Stimulated activated CD8-positive, alpha-beta memory T cell treated with anti-CD3 and anti-CD28 coated beads, Interleukin-4, amount 100 ng/mL, for 4 hours (primary cell): ENCODE results near the gene ABLIM3.

Experiments
- DNase-seq, 2 donors: peaks; one replicate each; pipeline ENCODE4 v3.0.0-alpha.2; 2020; ENCODE audit warnings: low read depth in 2 of 2, low spot score in 1 of 2

The ABLIM3 gene

DNA sequence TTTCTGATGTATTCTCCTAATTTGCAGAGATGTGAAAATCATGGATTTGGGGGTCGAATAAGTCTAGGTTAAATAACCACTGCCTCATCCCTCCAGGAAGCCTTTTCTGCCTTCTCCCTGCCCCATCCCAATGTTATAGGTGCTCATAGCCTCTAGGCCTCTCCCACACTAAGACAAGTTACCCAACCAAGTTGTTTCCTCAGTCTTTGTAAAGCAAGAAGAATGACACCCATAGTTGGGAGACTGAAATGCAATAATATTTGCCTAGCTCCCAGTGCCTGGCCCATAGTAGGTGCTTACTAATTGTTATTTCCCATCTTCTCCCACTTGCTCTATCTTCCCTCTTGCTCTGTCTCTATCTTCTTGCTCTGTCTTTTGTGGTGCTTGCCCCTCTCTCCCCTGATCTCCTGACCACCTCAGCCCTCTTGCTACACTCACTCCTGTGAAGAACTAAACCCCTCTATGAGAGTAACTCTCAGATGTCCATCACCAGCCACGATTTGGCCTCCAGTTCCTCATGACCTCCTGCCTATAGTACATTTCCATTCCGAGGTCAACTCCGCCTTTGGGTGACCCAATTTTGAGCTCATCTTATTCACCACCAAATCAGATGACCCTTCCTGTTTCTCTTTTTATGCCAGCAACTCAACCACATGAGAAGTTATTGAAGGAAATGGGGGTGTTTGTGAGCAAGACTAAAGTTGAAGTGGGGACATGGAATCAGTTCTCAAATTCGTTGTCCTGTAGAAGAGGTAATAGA, 137.3 kb downstream of the ABLIM3 start:
- no peak for DNase-seq

DNA sequence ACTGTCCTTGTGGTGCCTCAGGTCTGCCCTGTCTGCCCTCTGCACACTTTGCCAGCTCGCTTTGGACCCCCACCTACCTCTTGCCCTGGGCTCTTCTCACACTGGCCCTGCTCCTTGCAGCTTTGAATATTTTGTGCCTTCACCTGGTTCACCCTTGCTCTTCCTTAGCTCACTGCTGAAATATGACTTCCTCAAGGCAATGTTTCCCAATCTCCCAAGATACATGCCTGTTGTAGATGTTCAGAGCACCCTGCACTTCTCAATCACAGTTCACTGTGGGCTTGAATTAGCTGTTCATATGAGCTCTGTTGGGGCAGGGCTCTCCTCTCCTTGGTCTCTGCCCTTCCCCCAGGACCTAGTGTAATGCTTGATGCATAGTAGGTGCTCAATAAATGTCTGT, 138.4 kb downstream of the ABLIM3 start:
- DNase-seq = no peak

DNA sequence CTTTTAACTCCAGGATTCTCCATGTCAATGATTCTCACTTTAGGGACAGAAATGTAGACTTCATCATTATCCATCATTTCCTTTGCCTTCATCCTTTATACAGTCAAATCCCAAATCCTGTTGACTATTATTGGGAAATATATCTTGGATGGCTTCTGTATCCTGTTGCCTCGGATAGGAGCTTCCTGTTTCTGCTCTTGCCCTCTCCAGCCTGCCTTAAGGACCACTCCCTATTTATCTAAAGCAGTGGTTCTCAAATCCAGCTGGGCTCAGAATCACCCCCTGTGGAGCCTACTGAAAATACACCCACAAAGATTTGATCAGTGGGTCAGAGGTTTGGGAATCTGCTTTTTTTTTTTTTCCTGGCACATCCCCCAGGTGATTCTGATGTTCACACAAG, 138.8 kb downstream of the ABLIM3 start:
- no peak for DNase-seq

DNA sequence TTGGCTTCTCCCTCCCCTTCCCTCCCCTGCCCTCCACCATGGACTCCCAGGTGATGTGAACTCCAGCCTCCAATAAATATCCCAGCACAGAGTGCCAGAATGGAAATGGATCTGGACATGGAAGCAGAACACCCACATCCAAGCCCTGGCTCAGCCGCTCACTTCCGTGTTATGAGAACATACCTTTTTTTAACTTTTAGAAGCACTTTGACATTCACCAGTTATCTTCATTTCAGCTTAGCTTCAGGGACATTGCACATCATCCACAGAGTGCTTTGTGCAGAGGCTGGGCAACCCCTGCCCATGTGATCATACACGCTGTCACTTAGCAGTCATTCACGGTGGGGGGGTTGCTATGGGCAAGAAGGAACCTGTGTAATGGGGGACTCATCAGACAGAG, 139.5 kb downstream of the ABLIM3 start:
- DNase-seq = no peak

DNA sequence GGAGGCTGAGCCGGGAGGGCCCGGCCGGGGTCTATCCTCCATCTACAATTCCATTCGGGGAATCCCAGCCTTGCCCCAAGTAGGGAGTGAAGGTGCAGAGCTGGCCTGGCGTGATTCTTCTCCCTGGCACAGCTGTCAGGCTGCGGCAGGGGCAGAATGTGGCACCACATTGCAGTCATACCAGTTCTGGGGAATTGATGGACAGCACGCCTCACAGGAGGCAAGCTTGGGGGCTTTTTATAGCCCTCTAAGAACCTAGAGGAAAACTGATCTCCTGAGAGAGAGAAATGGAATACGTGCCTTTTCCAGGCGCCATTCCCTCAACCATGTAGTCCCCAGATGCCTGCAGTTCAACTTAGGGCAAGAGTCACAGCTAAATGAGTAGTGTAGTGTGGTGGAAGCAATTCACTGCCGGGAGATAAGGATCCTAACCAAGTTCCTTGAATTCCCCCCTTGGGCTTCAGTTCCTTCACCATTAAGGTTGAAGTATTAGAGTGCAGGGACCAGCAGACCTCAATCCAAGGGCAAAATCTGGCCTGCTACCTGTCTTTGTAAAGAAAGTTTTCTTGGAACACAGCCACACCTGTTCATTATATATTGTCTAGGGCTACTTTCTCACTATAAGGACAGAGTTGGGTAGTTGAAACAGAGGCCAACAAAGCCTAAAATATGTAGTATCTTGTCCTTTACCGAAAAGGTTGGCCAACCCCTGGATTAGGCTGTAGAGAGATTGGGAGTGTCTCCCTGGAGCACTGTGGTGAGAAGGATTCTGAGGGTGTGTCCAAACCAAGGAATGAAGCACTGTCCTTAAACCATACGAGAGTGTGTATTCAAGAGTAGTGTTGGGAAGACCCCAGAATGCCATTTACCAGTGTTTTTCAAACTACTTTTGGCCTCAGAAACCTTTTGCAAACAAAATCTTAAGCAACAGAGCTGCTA, 141.0 kb downstream of the ABLIM3 start:
- no peak for DNase-seq

DNA sequence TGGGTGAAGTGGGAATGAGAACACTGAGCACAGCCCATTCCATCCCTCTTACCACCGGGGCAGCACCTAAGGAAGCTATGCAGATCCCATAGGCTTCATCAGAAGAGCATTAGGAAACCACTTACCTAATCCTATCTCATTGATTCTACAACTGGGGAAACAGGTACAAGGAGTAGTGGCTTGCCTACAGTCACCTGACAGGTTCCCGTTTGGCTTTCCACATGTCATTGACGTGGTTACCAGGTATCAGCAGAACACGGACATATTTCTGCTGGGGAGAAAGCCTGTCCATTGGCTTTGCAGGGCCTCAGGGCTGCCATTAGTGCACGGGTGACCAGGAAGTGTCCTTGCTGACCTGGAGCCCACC, 141.7 kb downstream of the ABLIM3 start:
- DNase-seq = no peak

DNA sequence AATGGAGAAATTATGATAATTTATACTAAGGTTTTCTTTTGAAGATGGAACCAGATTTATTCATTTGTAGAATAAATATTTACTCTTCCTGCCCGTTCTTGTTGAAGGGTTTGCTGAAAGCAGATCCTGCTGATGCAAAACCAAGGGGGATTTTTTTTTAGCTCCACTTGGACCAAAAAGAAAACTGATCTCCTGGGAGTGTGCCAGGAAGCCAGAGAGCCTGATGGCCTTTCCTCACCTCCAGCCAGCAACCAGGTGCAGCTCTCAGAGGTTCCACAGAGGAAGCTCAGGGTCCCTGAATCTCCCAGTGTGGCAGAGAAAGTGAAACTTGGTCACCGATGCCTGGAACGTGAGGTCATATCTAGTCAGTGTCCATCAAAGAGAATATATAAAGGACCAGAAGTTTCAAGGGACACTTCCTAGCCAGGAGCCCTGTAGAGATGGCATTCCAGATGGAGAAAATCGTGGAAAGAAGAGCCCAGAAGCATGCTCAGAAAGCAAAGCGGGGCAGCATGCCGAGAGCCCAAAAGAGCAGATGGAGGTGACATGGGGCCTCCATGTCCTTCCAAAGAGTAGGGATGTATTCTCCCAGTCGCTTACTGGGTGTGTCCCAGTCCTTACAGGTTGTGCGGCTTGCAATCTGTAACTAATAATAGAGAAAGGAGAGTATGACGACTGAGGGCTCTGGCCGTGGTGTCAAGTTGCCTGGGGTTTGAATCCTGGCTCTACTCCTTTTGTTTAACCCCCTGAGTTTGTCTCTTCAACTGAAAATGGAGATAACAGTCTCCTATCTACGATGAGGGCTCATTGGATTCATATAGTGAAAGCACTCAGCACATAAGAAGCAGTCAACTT, 142.6 kb downstream of the ABLIM3 start:
- no peak for DNase-seq

DNA sequence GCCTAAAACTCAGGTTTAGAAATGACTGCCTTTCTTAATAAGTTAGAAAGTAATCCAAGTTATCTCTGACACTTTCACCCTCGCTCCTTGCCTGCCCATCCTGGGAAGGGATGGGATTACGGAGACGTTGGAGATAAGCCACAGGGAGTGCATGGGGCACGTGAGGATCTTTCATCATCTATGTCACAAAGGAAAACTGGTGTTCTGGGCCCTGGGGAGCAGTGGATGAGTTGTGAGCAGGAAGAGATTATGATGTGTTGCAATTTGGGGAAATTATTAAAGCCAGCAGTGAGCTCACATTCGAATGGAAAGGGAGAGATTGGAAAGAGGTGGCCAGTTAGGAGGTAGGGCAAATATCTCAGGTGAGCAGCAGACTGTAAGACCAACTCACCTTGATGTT, 143.2 kb downstream of the ABLIM3 start:
- DNase-seq = no peak

DNA sequence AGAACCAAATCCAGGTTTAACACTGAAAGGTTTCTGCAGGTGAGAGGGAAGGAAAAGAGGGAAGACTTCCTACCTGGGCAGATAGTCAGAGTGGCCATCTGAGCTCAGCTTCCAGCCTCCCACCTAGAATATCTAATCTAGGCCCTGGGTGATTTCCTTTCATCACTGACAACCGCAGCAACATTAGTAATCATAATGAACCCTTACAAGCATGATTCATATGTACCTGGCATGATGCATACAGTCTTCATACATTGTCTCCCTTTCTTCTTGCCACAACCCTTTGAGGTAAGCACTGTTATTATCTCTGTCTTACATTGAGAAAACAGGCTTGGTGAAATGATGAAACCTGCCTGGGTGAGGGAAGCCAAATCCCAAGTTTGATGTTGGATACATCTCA, 143.9 kb downstream of the ABLIM3 start:
- no peak for DNase-seq

DNA sequence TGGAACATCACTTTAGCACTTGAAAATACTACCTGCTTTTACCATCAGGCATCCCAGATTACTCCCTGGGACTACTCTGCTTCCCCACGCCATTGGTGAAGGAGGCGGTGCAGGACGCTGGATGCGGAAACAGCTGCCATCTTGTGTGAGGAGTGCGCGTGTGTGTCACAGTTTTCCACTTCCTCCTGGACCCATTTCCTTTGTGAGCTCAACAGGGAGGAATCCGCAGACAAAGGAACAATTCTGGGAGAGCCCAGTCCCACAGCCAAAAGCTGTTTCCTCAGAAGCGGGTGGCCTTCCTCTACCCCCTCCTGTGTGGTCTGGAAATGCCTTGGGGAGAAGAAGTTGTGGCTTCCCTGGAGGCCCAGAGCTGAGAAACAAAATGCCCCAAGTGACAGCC, 147.1 kb downstream of the ABLIM3 start:
- no peak for DNase-seq

DNA sequence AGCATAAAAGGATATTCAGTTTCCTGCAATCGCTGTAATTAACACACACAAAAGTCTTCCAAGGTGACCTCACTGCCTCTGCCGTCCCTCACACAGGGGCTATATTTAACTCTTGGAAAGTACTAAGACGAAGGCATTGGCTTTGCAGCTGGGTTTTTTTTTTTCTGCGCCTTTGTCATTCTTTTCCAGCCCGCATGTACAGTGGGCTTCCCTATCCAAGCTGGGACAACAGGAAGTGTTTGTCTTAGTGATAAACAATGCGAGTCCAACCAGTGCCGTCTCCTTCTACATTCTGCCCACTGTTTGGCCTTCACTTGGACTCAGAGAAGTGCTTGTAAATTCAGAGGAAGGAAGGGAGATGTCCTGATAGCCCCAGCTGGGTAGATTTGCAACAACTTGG, 148.0 kb downstream of the ABLIM3 start:
- no peak for DNase-seq

DNA sequence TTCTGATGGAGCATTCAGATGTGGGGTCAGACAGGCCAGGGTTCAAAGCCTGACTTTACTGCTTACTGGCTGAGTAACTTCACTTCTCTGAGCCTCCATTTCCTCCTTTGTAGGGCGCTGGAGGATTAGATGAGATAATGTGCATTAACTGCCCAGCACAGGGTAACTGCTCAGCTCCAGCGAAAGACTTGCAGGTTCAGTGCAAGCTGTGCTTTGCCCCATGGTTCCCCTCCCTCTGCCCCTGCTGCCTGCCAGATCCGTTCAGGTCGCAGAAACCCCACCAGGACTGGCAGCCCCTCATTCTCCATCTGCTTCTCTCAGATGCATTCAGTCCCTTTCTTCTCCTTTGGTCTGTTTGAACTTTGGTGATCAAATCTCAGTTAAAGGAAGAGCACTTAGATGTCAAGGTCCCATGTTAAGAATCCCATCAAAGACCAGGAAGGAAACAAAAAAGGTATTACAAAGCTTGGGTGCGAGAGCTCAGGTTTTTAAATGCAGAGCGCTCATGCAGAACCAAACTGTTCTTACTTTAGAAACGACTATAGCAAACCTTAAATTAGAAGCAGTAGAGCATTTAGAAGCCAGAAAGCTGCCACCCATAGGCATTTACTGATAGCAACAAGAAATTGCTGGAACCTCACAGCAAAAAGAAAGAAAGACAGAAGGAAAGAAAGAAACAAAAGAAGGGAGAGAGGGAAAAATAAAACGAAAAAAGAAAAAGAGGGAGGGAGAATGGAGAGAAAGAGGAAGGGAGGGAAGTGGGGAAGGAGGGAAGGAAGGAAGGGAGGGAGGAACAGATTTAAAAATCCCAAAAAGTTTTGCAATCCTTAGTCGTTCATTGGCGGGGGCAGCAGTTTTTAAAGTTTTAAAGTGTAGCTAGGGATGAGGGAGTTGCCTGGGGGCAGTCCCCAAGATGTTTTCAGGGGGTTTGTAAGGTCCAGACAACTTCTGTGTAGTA, 153.9 kb downstream of the ABLIM3 start:
- no peak for DNase-seq

DNA sequence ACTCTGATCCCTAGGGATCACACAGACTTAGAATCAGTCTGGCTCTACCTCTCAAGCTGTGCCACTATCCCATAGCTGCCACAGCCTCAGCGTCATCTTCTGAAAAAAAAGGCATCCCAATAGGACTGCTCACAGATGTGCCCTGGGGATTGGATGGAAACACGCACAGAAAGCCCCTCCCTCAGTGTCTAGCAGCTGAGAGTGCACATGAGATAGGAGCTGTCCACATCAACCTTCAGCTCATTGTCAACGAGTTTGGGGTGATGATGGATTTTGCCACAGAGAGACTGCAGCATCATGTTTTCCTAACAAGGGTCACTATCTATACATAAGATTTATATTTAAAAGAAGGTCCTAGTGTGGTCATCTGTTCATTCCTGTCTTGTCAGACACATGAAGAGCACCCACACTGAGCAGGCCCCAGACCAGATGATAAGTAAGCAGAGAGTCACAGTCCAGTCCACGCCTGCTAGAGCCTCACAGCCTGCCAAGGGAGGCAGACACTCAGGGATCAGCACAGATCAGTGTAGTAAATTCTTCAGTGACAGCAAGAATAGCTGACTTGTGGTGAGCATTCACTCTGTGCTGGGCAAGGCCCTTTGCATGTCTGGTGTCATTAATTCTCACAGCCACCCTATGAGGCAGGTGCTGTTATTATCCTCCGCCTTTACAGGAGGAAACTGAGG, 156.2 kb downstream of the ABLIM3 start:
- no peak for DNase-seq

DNA sequence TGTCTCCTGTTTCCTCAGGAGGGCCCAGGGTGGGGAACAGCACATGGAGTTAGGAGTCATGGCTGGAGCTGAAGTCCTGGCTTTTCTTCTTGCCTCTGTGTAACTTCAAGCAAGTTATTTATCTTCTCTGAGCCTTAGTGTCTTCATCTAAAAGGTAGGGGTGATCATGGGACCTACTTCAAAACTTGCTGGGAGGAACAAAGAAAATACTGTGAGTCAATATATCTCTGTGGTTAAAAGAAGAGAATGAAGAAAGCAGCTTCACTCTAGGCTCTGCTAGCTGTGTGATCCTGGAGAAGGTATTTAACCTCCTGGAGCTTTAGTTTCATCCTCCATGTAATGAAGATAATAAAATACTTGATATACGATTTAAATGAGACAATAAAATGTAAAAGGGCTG, 156.9 kb downstream of the ABLIM3 start:
- no peak for DNase-seq

DNA sequence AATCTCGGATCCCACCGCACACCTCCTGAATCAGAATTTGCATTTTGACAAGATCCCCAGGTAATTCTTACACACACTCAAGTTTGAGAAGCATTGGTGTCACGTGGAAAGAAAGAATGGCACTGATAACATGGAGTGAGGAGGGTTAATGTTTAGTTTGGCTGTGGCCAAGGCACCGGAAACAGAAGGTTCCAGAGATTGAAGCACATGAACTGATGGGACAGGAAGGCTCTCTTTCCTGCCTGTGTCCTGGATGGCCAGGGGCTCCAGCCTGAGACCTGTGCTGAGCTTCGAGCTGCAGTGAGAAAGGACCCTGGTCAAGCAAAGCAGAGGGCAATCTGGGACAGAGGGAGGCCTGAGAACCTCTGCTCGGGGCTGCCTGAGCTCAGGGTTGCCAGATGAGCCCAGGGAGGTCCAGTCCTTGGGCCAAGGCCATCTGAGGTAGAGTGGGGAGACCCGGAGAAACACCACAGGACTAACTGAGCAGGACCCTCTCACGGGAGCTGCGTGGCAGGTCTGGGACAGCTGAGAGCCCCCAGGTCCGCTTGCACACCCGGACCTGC, 157.6 kb downstream of the ABLIM3 start:
- no peak for DNase-seq

DNA sequence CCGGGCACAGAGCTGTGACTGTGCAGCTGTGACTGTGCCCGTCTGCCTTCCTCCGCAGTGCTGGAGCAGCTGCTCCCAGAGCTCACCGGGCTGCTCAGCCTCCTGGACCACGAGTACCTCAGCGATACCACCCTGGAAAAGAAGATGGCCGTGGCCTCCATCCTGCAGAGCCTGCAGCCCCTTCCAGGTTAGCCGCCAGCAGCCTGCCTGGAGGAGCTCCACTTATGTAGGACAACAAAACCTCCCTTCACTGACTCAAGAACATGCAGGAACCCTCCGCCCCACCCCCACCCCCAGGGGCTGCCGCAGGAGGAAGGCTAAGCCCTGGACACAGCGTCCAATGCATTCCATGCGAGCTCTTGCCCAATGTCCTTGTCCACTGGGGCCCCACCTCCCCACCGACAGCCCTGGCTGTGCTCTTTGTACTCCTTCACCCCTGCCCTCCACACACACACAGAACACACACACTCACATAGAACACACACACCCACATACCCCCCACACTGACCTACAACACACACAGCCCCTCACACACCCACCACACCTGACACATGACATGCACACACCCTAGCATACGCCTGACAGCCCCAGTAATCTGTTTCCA, 158.3 kb downstream of the ABLIM3 start:
- no peak for DNase-seq

DNA sequence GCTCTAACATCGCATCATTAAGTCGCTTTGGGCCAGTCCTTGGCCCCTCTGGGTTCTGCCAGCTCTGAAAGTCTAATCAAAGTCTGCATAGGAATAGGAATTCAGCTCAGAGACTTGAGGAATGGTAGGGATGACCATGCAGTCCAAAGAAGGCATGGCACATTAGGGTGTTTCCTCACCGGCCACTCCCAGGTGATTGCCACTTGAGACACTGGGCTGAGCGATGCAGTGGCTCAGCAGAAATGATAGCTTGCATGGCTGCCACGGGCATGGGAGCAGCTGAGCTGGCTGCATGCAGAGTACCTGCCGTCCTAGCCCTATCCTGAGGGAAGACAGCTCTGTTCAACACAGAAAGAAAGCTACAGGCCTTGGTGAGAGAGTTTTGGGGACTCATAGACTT, 159.1 kb downstream of the ABLIM3 start:
- no peak for DNase-seq

DNA sequence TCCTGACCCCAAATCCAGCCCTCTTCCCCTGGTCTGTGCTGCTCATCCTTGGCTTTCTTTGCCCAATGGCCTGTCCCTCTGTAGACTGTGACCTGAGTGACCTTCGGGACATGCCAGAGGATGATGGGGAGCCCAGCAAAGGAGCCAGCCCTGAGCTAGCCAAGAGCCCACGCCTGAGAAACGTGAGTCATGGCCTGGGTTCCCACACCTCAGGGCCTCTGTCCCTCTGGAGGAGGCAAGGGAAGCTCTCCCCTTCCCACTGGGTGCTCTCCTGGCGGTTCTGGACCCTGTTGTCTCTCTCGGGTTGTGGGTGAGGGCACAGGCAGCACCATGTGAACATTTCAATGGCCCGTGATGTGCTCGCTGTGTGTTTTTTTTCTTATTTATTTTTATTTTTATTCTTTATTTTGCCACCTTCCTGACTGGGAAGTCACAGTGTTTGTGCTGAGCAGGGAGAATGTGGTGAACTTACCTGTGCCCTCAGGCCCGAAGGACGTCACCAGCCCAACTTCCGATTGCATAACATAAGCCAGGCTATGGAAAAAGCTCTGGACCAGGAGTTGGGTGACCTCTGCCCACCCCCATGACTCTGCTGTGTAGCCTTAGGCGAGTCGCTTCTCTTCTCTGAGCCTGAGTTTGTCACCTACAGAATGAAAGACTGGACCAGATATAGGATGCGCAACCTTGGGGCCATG, 159.9 kb downstream of the ABLIM3 start:
- DNase-seq = no peak
